IMR-90 (cell line): ENCODE data around the gene HOXB7.

ENCODE experiments used
- CEBPB ChIP-seq: IDR thresholded peaks from 2 replicates; pipeline ENCODE4 v1.6.1; 2012; ENCODE audit warnings: low read depth, low read length, improper control_type of control experiment
- CHD1 ChIP-seq: IDR thresholded peaks from 2 replicates; pipeline ENCODE4 v1.6.1; 2012; ENCODE audit warnings: low read depth, low read length, improper control_type of control experiment
- FOS ChIP-seq: fragments of 150-350 bp; IDR thresholded peaks from 2 replicates; pipeline ENCODE4 v1.6.1; 2016; ENCODE audit warnings: low read depth, low read length
- MXI1 ChIP-seq: IDR thresholded peaks from 2 replicates; pipeline ENCODE4 v1.6.1; 2012; ENCODE audit warnings: low read depth, mild to moderate bottlenecking, low read length, moderate library complexity, borderline replicate concordance
- POLR2A ChIP-seq: IDR thresholded peaks from 2 replicates; pipeline ENCODE4 v1.6.1; 2012; ENCODE audit warnings: mild to moderate bottlenecking, low read depth, low read length
- RCOR1 ChIP-seq: IDR thresholded peaks from 2 replicates; pipeline ENCODE4 v1.6.1; 2012; ENCODE audit warnings: mild to moderate bottlenecking, low read length, improper control_type of control experiment; ENCODE audit not compliant: insufficient replicate concordance
- SMC3 ChIP-seq: fragments of 150-350 bp; IDR thresholded peaks from 2 replicates; pipeline ENCODE4 v1.6.1; 2016; ENCODE audit warnings: low read depth, mild to moderate bottlenecking, antibody characterized with exemption, low read length, moderate library complexity
- TF ChIP-seq, protein P1 (sequence below): conservative IDR thresholded peaks from 2 replicates; pipeline ENCODE4 v1.5.1; 2012; ENCODE audit warnings: mild to moderate bottlenecking, low read depth, low read length, improper control_type of control experiment
- TF ChIP-seq, protein P2 (sequence below): fragments of 150-350 bp; IDR thresholded peaks from 2 replicates; pipeline ENCODE4 v1.6.1; 2017; ENCODE audit warnings: mild to moderate bottlenecking, antibody characterized with exemption, low read length, low read depth

DNA sequence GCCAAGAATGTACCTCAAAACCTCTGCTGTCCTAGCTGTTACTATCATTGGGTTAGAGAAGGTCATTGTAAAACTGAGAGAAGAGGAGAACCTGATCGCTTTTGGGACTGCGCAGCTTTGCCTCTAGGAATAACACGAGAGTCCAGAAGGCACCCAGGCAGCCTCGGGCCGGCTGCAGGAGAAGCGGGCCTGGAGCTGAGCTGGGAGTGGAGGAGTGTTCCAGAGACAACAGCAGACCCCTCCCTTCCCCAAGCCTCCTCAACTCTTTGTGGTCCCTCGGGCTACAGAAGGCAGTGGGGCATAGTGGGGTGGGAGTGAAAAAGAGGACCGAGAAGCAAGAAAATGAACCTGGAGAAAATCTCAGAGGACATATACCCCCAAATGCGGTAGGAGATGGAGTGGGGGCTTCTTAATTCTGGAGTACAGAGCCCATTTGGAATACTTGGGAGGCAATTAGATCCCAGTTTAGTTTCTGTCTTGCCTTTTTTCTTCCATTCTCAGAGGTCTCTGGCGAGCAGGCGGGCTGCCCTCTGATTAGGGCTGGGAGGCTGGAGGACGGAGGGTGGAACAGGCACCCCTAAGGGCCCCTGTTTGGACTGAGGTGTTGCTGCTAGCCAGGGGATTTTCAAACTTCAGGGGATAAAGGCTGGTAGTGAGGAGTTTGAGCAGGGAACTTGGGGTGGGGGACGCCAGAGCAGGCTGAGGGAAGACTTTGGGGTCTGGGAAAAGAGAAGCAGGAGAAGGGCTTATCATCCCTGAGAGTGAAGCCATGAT lies 52.6 kb downstream of the HOXB7 start:
- TF ChIP-seq, protein P1, sequence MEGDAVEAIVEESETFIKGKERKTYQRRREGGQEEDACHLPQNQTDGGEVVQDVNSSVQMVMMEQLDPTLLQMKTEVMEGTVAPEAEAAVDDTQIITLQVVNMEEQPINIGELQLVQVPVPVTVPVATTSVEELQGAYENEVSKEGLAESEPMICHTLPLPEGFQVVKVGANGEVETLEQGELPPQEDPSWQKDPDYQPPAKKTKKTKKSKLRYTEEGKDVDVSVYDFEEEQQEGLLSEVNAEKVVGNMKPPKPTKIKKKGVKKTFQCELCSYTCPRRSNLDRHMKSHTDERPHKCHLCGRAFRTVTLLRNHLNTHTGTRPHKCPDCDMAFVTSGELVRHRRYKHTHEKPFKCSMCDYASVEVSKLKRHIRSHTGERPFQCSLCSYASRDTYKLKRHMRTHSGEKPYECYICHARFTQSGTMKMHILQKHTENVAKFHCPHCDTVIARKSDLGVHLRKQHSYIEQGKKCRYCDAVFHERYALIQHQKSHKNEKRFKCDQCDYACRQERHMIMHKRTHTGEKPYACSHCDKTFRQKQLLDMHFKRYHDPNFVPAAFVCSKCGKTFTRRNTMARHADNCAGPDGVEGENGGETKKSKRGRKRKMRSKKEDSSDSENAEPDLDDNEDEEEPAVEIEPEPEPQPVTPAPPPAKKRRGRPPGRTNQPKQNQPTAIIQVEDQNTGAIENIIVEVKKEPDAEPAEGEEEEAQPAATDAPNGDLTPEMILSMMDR: no peak
- TF ChIP-seq POLR2A: no peak
- TF ChIP-seq CEBPB: no peak
- no peak for TF ChIP-seq FOS
- TF ChIP-seq CHD1: no peak
- no peak for TF ChIP-seq SMC3
- TF ChIP-seq MXI1: no peak
- TF ChIP-seq RCOR1: no peak
- TF ChIP-seq, protein P2, sequence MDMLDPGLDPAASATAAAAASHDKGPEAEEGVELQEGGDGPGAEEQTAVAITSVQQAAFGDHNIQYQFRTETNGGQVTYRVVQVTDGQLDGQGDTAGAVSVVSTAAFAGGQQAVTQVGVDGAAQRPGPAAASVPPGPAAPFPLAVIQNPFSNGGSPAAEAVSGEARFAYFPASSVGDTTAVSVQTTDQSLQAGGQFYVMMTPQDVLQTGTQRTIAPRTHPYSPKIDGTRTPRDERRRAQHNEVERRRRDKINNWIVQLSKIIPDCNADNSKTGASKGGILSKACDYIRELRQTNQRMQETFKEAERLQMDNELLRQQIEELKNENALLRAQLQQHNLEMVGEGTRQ: no peak
